Liver (tissue), 9 donors: ENCODE measurements around the gene HVCN1. TPM values are rescaled to one million over a fixed set of nuclear protein-coding genes. Genes with fewer than 3 reads are reported as not detected.

Experiments
- DNase-seq: peaks from one replicate; pipeline ENCODE4 v3.0.0-alpha.2; 2017; ENCODE audit warnings: low spot score
- H3K27ac ChIP-seq, 2 donors: one replicate each; pipeline ENCODE4 v1.7.0; 2013; ENCODE audit warnings: inconsistent platforms in 2 of 2, low read length in 2 of 2, control low read depth in 1 of 2, low read depth in 1 of 2, mild to moderate bottlenecking in 1 of 2
- H3K27me3 ChIP-seq, 4 donors: one replicate each; pipeline versions ENCODE4 v1.6.1 to v1.7.0; 2013; ENCODE audit warnings: low read length in 3 of 4, inconsistent platforms in 1 of 4, mild to moderate bottlenecking in 1 of 4, moderate library complexity in 1 of 4; ENCODE audit not compliant: control insufficient read depth in 4 of 4, insufficient read depth in 4 of 4
- H3K36me3 ChIP-seq, 4 donors: one replicate each; pipeline versions ENCODE4 v1.6.1 to v1.7.0; 2013; ENCODE audit warnings: low read length in 3 of 4, mild to moderate bottlenecking in 3 of 4, low read depth in 1 of 4, moderate library complexity in 1 of 4; ENCODE audit not compliant: control insufficient read depth in 4 of 4, insufficient read depth in 3 of 4
- H3K4me1 ChIP-seq, 4 donors: one replicate each; pipeline versions ENCODE4 v1.6.1 to v1.7.0; 2013; ENCODE audit warnings: low read length in 3 of 4, mild to moderate bottlenecking in 3 of 4, moderate library complexity in 1 of 4; ENCODE audit not compliant: control insufficient read depth in 4 of 4, insufficient read depth in 4 of 4
- H3K4me3 ChIP-seq, 3 donors: one replicate each; pipeline versions ENCODE4 v1.6.1 to v1.7.0; 2013; ENCODE audit warnings: low read length in 3 of 3, control low read depth in 1 of 3, low read depth in 1 of 3, mild to moderate bottlenecking in 1 of 3
- H3K9ac ChIP-seq, 2 donors: one replicate each; pipeline ENCODE4 v1.7.0; 2013; ENCODE audit warnings: low read length in 2 of 2, mild to moderate bottlenecking in 2 of 2, moderate library complexity in 2 of 2, control low read depth in 1 of 2, low read depth in 1 of 2
- H3K9me3 ChIP-seq, 4 donors: one replicate each; pipeline versions ENCODE4 v1.6.1 to v1.7.0; 2013; ENCODE audit warnings: low read length in 3 of 4; ENCODE audit not compliant: control insufficient read depth in 4 of 4
- EGR1 ChIP-seq, 2 donors: IDR thresholded peaks; 2 replicates each; pipeline ENCODE4 v1.6.1; 2016 to 2018; ENCODE audit warnings: antibody characterized with exemption in 2 of 2, low read depth in 2 of 2
- FOXA1 ChIP-seq: IDR thresholded peaks from 2 replicates; pipeline ENCODE4 v1.6.1; 2016; ENCODE audit warnings: antibody characterized with exemption
- FOXA2 ChIP-seq: IDR thresholded peaks from 2 replicates; pipeline ENCODE4 v1.6.1; 2016; ENCODE audit warnings: antibody characterized with exemption
- GABPA ChIP-seq, 2 donors: IDR thresholded peaks in 1 of 2; conservative IDR thresholded peaks in 1 of 2; 2 replicates each; pipeline ENCODE4 v1.6.1; 2016; ENCODE audit warnings: antibody characterized with exemption in 2 of 2, mild to moderate bottlenecking in 1 of 2, moderate library complexity in 1 of 2
- HNF4A ChIP-seq, 2 donors: conservative IDR thresholded peaks; 2 replicates each; pipeline ENCODE4 v1.6.1; 2016; ENCODE audit warnings: antibody characterized with exemption in 2 of 2, mild to moderate bottlenecking in 2 of 2
- HNF4G ChIP-seq: IDR thresholded peaks from 2 replicates; pipeline ENCODE4 v1.6.1; 2016; ENCODE audit warnings: antibody characterized with exemption
- NR2F2 ChIP-seq: IDR thresholded peaks from 2 replicates; pipeline ENCODE4 v1.6.1; 2016; ENCODE audit warnings: antibody characterized with exemption
- RAD21 ChIP-seq, 2 donors: IDR thresholded peaks; 2 replicates each; pipeline ENCODE4 v1.6.1; 2016; ENCODE audit warnings: antibody characterized with exemption in 2 of 2, mild to moderate bottlenecking in 2 of 2
- RXRA ChIP-seq, 2 donors: IDR thresholded peaks; 2 replicates each; pipeline ENCODE4 v1.6.1; 2017 to 2018; ENCODE audit warnings: antibody characterized with exemption in 2 of 2, mild to moderate bottlenecking in 1 of 2
- TAF1 ChIP-seq: conservative IDR thresholded peaks from 2 replicates; pipeline ENCODE4 v1.6.1; 2016; ENCODE audit warnings: antibody characterized with exemption, mild to moderate bottlenecking
- YY1 ChIP-seq: IDR thresholded peaks from 2 replicates; pipeline ENCODE4 v1.6.1; 2016; ENCODE audit warnings: antibody characterized with exemption, mild to moderate bottlenecking
- WGBS: extraction: QIAGEN DNeasy Blood & Tissue Kit; methylation state at CpG from one replicate; pipeline ENCODE4 v1.1.7; 2013; 5-methylcytosine and 5-hydroxymethylcytosine counted together
- polyA plus RNA-seq, 2 donors: library from polyadenylated mRNA; stranded (reverse) in 1 of 2; unstranded in 1 of 2; fragments of 200-250 nt in 1 of 2; fragments of >200 nt in 1 of 2; fragmentation: Nextera tagmentation in 1 of 2; extraction: Ambion mirVana in 1 of 2; gene quantifications; one replicate each; pipeline versions ENCODE4 v1.2.1 to v1.2.3, GENCODE V29; 2013 to 2015
- total RNA-seq, 2 donors: library from RNA; depleted of rRNA; stranded (reverse); fragments of >200 nt; gene quantifications; one replicate each; pipeline ENCODE4 v1.2.3, GENCODE V29; 2014
- TF ChIP-seq, protein P1 (sequence below): IDR thresholded peaks from 2 replicates; pipeline ENCODE4 v1.6.1; 2016; ENCODE audit warnings: antibody characterized with exemption, mild to moderate bottlenecking
- TF ChIP-seq, protein P2 (sequence below): IDR thresholded peaks from 2 replicates; pipeline ENCODE4 v1.6.1; 2016; ENCODE audit warnings: antibody characterized with exemption
- TF ChIP-seq, protein P3 (sequence below): IDR thresholded peaks from 2 replicates; pipeline ENCODE4 v1.6.1; 2016; ENCODE audit warnings: antibody characterized with exemption
- TF ChIP-seq, protein P4 (sequence below): fragments of 150-350 bp; IDR thresholded peaks from 2 replicates; pipeline ENCODE4 v1.5.1; 2017; ENCODE audit warnings: improper control_type of control experiment, low read depth, low read length; ENCODE audit not compliant: missing input control
- donor health status: healthy.
- donor health status: healthy.
- donor health status: healthy.
- donor health status: healthy.
- donor health status: healthy.

Gene HVCN1
- total and polyA plus RNA-seq, 4 donors = 1.8 to 5.4 (median 2.5) TPM

DNA sequence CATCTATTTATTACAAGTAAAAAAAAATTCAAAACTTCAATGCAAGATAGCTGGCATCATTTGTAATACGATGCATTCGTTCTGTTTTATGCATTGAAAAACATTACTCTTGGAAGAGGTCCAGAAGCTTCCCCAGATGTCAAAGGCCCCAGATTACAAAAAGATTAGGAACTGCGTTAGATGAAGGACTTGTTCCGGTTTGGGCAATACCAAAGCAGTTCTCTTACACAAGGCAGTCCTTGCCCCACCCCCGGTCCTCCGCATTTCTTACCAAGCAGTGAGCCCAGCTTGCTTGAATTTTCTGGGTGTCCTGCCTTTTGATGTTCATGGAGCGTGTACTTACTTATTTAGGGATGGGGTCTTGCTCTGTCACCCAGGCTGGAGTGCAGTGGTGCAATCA lies 4.8 kb upstream of the HVCN1 start:
- TF ChIP-seq FOXA2 (no peak), TAF1 (no peak), NR2F2 (no peak), RXRA (IDR thresholded peaks at IDR 0.05) (no peak)
- TF ChIP-seq, protein P1, sequence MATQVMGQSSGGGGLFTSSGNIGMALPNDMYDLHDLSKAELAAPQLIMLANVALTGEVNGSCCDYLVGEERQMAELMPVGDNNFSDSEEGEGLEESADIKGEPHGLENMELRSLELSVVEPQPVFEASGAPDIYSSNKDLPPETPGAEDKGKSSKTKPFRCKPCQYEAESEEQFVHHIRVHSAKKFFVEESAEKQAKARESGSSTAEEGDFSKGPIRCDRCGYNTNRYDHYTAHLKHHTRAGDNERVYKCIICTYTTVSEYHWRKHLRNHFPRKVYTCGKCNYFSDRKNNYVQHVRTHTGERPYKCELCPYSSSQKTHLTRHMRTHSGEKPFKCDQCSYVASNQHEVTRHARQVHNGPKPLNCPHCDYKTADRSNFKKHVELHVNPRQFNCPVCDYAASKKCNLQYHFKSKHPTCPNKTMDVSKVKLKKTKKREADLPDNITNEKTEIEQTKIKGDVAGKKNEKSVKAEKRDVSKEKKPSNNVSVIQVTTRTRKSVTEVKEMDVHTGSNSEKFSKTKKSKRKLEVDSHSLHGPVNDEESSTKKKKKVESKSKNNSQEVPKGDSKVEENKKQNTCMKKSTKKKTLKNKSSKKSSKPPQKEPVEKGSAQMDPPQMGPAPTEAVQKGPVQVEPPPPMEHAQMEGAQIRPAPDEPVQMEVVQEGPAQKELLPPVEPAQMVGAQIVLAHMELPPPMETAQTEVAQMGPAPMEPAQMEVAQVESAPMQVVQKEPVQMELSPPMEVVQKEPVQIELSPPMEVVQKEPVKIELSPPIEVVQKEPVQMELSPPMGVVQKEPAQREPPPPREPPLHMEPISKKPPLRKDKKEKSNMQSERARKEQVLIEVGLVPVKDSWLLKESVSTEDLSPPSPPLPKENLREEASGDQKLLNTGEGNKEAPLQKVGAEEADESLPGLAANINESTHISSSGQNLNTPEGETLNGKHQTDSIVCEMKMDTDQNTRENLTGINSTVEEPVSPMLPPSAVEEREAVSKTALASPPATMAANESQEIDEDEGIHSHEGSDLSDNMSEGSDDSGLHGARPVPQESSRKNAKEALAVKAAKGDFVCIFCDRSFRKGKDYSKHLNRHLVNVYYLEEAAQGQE = no peak
- TF ChIP-seq, protein P2, sequence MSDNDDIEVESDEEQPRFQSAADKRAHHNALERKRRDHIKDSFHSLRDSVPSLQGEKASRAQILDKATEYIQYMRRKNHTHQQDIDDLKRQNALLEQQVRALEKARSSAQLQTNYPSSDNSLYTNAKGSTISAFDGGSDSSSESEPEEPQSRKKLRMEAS = no peak
- TF ChIP-seq, protein P3, sequence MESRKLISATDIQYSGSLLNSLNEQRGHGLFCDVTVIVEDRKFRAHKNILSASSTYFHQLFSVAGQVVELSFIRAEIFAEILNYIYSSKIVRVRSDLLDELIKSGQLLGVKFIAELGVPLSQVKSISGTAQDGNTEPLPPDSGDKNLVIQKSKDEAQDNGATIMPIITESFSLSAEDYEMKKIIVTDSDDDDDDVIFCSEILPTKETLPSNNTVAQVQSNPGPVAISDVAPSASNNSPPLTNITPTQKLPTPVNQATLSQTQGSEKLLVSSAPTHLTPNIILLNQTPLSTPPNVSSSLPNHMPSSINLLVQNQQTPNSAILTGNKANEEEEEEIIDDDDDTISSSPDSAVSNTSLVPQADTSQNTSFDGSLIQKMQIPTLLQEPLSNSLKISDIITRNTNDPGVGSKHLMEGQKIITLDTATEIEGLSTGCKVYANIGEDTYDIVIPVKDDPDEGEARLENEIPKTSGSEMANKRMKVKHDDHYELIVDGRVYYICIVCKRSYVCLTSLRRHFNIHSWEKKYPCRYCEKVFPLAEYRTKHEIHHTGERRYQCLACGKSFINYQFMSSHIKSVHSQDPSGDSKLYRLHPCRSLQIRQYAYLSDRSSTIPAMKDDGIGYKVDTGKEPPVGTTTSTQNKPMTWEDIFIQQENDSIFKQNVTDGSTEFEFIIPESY = no peak
- 80% methylated on average over 7 of the region's 7 CpGs for WGBS
- Histone ChIP-seq H3K27me3 (no peaks in the 10 kb centered on the region), H3K9ac (no peak overlapping the region), H3K4me1 (peaks cover 0 to 7% (median 3%) of the 10 kb centered on the region in 4 donors), H3K9me3 (no peaks in the 10 kb centered on the region), H3K36me3 (no peaks in the 10 kb centered on the region), H3K27ac (peak overlapping the region; percentile 32 to 55), H3K4me3 (no peak overlapping the region)
- DNase-seq = no peak

DNA sequence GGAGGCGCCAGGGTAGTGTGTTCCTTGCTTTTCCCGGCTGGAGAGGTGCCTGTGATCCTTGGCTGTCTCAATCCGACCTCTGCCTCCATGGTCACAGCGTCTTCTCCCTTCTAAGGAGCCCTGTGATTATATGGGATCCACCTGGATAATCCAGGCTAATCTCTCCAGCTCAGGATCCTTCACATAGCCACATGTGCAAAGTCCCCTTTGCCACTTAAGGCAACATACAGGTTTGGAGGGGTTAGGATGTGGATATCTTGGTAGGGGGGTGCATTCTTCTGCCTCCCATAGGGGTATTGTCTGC lies 1.2 kb upstream of the HVCN1 start:
- Histone ChIP-seq H3K27me3 (peaks cover 0 to 3% (median 1%) of the 10 kb centered on the region in 4 donors), H3K27ac (no peak overlapping the region), H3K4me3 (no peak overlapping the region), H3K9ac (no peak overlapping the region), H3K36me3 (no peaks in the 10 kb centered on the region), H3K4me1 (peaks cover 5 to 12% (median 7%) of the 10 kb centered on the region in 4 donors), H3K9me3 (peaks cover 0 to under 1% (median 0%) of the 10 kb centered on the region in 4 donors)
- 76% methylated on average over 4 of the region's 4 CpGs for WGBS
- no peak for TF ChIP-seq HNF4G
- no peak for TF ChIP-seq GABPA (IDR thresholded peaks at IDR 0.05 in 1 of 2, conservative IDR thresholded peaks at IDR 0.05 in 1 of 2)
- TF ChIP-seq FOXA1 = no peak
- TF ChIP-seq, protein P1 = no peak
- TF ChIP-seq YY1 = no peak
- TF ChIP-seq, protein P4, sequence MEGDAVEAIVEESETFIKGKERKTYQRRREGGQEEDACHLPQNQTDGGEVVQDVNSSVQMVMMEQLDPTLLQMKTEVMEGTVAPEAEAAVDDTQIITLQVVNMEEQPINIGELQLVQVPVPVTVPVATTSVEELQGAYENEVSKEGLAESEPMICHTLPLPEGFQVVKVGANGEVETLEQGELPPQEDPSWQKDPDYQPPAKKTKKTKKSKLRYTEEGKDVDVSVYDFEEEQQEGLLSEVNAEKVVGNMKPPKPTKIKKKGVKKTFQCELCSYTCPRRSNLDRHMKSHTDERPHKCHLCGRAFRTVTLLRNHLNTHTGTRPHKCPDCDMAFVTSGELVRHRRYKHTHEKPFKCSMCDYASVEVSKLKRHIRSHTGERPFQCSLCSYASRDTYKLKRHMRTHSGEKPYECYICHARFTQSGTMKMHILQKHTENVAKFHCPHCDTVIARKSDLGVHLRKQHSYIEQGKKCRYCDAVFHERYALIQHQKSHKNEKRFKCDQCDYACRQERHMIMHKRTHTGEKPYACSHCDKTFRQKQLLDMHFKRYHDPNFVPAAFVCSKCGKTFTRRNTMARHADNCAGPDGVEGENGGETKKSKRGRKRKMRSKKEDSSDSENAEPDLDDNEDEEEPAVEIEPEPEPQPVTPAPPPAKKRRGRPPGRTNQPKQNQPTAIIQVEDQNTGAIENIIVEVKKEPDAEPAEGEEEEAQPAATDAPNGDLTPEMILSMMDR = no peak
- no peak for TF ChIP-seq EGR1 (IDR thresholded peaks at IDR 0.05; ENCODE audit: low read depth in 2 of 2)
- TF ChIP-seq HNF4A (conservative IDR thresholded peaks at IDR 0.05) = no peak
- TF ChIP-seq, protein P3 = no peak
- no peak for TF ChIP-seq RAD21 (IDR thresholded peaks at IDR 0.05)
- no peak for DNase-seq
